Left lung (tissue), 10 donors: ENCODE data around the gene SPIRE2. TPM values are rescaled to one million over a fixed set of nuclear protein-coding genes. Genes with fewer than 3 reads are reported as not detected.

Experiments
- ATAC-seq: fragments of 200-7000 bp; cut with Tn5 transposase; one replicate; pipeline ENCODE4 v1.9.1; 2020; ENCODE audit warnings: moderate library complexity
- DNase-seq, 4 donors: peaks; one replicate each; pipeline ENCODE4 v3.0.0-alpha.2; 2013 to 2020
- H3K27ac ChIP-seq, 2 donors: fragments of 200-600 bp; sonication (generic) in 1 of 2; one replicate each; pipeline versions ENCODE4 v1.5.0 to v1.8.0; 2020 to 2021
- H3K27me3 ChIP-seq, 2 donors: fragments of 200-600 bp; sonication (generic) in 1 of 2; one replicate each; pipeline versions ENCODE4 v1.5.0 to v1.8.0; 2020 to 2021
- H3K36me3 ChIP-seq, 2 donors: fragments of 200-600 bp; sonication (generic) in 1 of 2; one replicate each; pipeline versions ENCODE4 v1.5.0 to v1.8.0; 2020 to 2021
- H3K4me1 ChIP-seq, 2 donors: fragments of 200-600 bp; one replicate each; pipeline ENCODE4 v1.8.0; 2021
- H3K4me3 ChIP-seq, 2 donors: fragments of 200-600 bp; sonication (generic) in 1 of 2; one replicate each; pipeline versions ENCODE4 v1.5.0 to v1.8.0; 2020 to 2021; ENCODE audit warnings: mild to moderate bottlenecking in 1 of 2
- H3K9me3 ChIP-seq, 2 donors: fragments of 200-600 bp; sonication (generic) in 1 of 2; one replicate each; pipeline versions ENCODE4 v1.5.0 to v1.8.0; 2020 to 2021
- intact Hi-C, 2 donors: fragments of 100-400 bp; cut with DNase I; formaldehyde crosslinking; loops; one replicate each; pipeline versions ENCODE4 v1.11.2 to v1.14.2; 2022
- polyA plus RNA-seq, 6 donors: library from polyadenylated mRNA; unstranded; fragments of 120-200 nt; gene quantifications; one replicate each; pipeline ENCODE4 v1.2.1, GENCODE V29; 2013; ENCODE audit not compliant: insufficient read length in 6 of 6
- total RNA-seq, 2 donors: library from RNA; stranded (reverse); fragmentation: NEBNext Ultra II Directional; extraction: Animal tissue kit (Norgen Biotek cat#: 25700); gene quantifications; one replicate each; pipeline ENCODE4 v1.2.1, GENCODE V29; 2021
- TF ChIP-seq, protein P1 (sequence below), 2 donors: fragments of 200-600 bp; sonication (generic) in 1 of 2; IDR thresholded peaks; one replicate each; pipeline versions ENCODE4 v1.5.0 to v1.8.0; 2021; ENCODE audit warnings: antibody characterized with exemption in 2 of 2
- donor health status: DM: no; HTN: yes; CAD: no.
- donor health status: DM: no; HTN: no; CAD: no.

Gene SPIRE2
- total and polyA plus RNA-seq, 8 donors, result 9.1 to 23.9 (median 12.2) TPM

DNA sequence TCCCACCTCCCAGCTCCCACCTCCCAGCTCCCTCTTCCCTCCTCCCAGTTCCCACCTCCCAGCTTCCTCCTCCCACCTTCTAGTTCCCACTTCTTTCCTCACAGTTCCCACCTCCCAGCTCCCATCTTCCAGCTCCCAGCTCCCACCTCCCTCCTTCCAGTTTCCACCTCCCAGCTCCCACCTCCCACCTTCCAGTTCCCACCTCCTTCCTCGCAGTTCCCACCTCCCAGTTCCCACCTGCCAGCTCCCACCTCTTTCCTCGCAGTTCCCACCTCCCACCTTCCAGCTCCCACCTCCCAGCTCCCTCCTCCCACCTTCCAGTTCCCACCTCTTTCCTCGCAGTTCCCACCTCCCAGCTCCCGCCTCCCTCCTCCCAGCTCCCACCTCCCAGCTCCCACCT, 80.0 kb downstream of the SPIRE2 start:
- intact Hi-C loops, result no loop called here
- H3K36me3 ChIP-seq, result peaks cover 0 to 83% of the 10 kb centered on the region in 2 donors
- H3K4me1 ChIP-seq, result peaks cover 0 to 7% of the 10 kb centered on the region in 2 donors
- no peaks in the 10 kb centered on the region for H3K27me3 ChIP-seq
- ATAC-seq (no peak), DNase-seq (no peak)
- H3K4me3 ChIP-seq, result no peak overlapping the region
- TF ChIP-seq, protein P1, sequence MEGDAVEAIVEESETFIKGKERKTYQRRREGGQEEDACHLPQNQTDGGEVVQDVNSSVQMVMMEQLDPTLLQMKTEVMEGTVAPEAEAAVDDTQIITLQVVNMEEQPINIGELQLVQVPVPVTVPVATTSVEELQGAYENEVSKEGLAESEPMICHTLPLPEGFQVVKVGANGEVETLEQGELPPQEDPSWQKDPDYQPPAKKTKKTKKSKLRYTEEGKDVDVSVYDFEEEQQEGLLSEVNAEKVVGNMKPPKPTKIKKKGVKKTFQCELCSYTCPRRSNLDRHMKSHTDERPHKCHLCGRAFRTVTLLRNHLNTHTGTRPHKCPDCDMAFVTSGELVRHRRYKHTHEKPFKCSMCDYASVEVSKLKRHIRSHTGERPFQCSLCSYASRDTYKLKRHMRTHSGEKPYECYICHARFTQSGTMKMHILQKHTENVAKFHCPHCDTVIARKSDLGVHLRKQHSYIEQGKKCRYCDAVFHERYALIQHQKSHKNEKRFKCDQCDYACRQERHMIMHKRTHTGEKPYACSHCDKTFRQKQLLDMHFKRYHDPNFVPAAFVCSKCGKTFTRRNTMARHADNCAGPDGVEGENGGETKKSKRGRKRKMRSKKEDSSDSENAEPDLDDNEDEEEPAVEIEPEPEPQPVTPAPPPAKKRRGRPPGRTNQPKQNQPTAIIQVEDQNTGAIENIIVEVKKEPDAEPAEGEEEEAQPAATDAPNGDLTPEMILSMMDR (IDR thresholded peaks at IDR 0.05), result no peak
- H3K9me3 ChIP-seq, result no peaks in the 10 kb centered on the region
- no peak overlapping the region for H3K27ac ChIP-seq

DNA sequence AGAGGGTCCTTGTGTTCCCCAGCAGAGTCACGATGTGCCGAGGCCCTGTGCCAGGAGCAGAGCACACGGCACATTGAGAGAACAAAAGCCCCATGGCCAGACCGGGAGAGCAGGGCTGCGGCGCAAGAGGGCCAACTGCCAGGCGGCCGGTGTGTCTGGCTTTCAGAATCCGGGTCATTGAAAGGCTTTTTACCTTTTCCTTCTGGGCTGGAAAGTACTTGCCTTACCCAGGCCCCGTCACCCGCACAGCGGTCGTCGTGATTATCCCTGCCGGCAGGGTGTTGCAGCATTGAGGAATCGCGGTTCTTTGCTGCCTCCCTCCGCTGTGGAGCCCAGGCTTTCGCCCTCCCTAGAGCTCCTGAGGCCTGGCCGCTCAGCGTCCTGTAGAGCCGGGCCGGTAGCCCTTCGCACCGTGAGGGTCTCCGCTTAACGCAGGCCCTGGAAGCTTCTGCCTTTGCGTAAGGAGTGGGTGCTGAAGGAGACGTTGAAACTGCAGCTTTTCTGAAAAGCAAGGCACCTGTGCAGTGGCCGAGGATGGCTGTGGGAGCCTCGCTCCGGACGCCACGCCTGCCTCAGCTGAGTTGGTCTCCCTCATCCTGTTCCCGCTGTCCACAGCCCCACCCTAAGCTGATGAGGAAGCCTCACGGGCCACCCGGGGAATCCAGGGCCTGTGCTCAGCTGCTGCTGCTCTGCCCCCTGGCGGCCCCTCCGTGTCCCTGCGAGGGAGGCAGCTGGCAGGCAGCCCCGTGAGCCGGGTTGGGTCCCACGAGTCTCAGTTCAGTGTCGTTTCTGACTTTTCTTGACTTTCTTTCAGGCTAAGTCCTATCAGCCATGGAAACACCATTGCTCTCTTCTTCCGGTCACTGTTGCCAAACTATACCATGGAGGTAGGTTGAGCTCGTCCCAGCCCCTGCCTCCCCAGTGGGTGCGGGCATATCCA, 81.8 kb downstream of the SPIRE2 start:
- peaks cover 0 to 7% of the 10 kb centered on the region in 2 donors for H3K4me1 ChIP-seq
- peak in 3 of 4 donors; percentile 56 to 92 (median 74) for DNase-seq
- TF ChIP-seq, protein P1 (IDR thresholded peaks at IDR 0.05), result peak; percentile 67 to 94
- peak; percentile 86 for ATAC-seq
- no peaks in the 10 kb centered on the region for H3K9me3 ChIP-seq
- H3K27me3 ChIP-seq, result no peaks in the 10 kb centered on the region
- no peak overlapping the region for H3K27ac ChIP-seq
- no peak overlapping the region for H3K4me3 ChIP-seq
- H3K36me3 ChIP-seq, result peaks cover 0 to 70% of the 10 kb centered on the region in 2 donors
- intact Hi-C loops, result no loop called here

DNA sequence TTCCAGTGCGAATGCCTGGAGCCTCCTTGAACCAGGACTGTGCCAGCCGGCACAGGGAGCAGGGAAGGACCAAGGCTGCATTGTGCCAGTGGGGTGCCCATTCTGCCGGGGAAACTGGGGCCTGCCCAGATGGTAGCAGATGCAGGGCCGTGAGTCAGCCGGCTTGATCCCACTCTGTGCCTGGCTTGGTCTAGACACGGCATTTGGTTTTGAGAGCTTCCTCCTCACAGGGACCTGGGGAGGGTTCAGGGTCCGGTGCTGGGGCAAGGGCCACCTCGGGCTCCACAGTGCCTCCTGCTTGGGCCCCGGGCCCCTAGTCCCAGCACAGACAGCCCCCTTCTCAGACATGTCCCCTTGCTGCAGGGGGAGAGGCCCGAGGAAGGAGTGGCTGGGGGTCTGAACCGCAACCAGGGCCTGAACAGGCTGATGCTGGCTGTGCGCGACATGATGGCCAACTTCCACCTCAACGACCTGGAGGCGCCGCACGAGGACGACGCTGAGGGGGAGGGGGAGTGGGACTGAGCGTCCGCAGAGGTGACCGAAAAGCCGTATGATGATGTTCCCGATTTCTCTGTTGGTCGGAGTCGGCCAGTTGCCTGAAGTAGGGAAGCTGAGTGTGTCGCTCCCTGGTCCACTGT, 82.6 kb downstream of the SPIRE2 start:
- peaks cover 0 to 7% of the 10 kb centered on the region in 2 donors for H3K4me1 ChIP-seq
- H3K36me3 ChIP-seq, result peaks cover 0 to 62% of the 10 kb centered on the region in 2 donors
- H3K27me3 ChIP-seq, result no peaks in the 10 kb centered on the region
- no peak overlapping the region for H3K27ac ChIP-seq
- DNase-seq (peak in 1 of 4 donors; percentile 75), ATAC-seq (peak; percentile 3)
- H3K9me3 ChIP-seq, result no peaks in the 10 kb centered on the region
- intact Hi-C loops, result no loop called here
- no peak overlapping the region for H3K4me3 ChIP-seq
- TF ChIP-seq, protein P1 (IDR thresholded peaks at IDR 0.05), result no peak

DNA sequence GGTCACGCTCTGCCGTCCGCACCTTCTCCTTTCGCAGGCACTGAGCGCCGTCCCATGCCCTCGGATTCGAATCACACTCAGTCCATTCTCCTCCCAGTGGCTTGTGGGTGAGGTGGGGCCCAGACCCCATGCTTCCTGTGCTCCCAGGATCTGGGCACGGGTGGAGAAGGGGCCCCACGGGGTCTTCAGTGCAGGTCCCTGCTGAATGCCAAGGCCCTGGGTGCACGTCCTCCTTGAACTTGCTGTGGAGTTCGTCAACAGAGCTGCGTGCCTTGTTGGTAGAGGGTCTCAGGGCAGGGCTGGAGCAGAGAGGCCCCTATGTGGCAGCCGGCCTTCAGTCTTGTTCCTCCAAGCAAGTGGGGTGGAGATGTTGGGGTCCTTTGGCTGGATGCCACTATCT, 83.1 kb downstream of the SPIRE2 start:
- intact Hi-C loops, result no loop called here
- Histone ChIP-seq H3K27me3 (no peaks in the 10 kb centered on the region), H3K36me3 (peaks cover 0 to 57% of the 10 kb centered on the region in 2 donors), H3K4me1 (peaks cover 0 to 7% of the 10 kb centered on the region in 2 donors), H3K4me3 (no peak overlapping the region), H3K9me3 (no peaks in the 10 kb centered on the region), H3K27ac (no peak overlapping the region)
- ATAC-seq (no peak), DNase-seq (peak in 1 of 4 donors; percentile 59)
- TF ChIP-seq, protein P1 (IDR thresholded peaks at IDR 0.05), result no peak

GRCh38 chr16:89912143-89912542, 83.9 kb downstream of the SPIRE2 start:
- no peak for DNase-seq
- peaks cover 0 to 7% of the 10 kb centered on the region in 2 donors for H3K4me1 ChIP-seq
- TF ChIP-seq, protein P1 (IDR thresholded peaks at IDR 0.05), result no peak
- H3K27me3 ChIP-seq, result no peaks in the 10 kb centered on the region
- H3K9me3 ChIP-seq, result no peaks in the 10 kb centered on the region
- H3K36me3 ChIP-seq, result peaks cover 0 to 49% of the 10 kb centered on the region in 2 donors
- H3K4me3 ChIP-seq, result no peak overlapping the region
- no peak overlapping the region for H3K27ac ChIP-seq
- intact Hi-C loops, result no loop called here
- ATAC-seq, result no peak
